Measurements from ENCODE around the gene ISOC2. TPM values are rescaled to one million over a fixed set of nuclear protein-coding genes. Genes with fewer than 3 reads are reported as not detected.

Gene ISOC2
- total and polyA plus RNA-seq, 4 donors, result 49.1 to 181 (median 118) TPM

DNA sequence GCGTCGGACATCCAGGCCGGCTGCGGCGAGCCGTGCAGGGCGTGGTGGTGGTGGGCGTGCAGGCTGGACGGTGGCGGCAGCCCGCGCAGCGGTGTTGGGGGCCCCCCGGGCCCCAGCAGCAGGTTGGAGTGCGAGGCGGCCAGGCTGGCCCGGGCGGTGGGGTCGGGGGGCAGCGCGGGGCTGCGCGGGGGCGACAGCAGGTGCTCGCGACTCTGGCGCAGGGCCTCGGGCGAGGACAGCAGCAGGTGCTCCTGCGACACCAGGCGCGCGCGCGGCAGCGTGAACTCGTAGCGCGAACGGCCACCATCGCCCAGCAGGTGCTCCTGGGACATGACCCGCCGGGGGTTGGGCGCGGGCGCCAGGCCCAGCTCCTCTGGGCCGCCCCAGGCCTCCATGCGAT, 28.1 kb downstream of the ISOC2 start:
- Histone ChIP-seq H3K9ac (ENCODE audit: low read depth in 1 of 2, low read length in 2 of 2) (no peak overlapping the region), H3K9me3 (ENCODE audit: control insufficient read depth in 4 of 4, low read length in 3 of 4) (no peaks in the 10 kb centered on the region), H3K27ac (ENCODE audit: low read depth in 1 of 2, low read length in 2 of 2) (no peak overlapping the region), H3K36me3 (ENCODE audit: control insufficient read depth in 4 of 4, insufficient read depth in 3 of 4, low read depth in 1 of 4, low read length in 3 of 4) (no peaks in the 10 kb centered on the region), H3K27me3 (ENCODE audit: control insufficient read depth in 4 of 4, insufficient read depth in 4 of 4, low read length in 3 of 4) (peaks cover under 1 to 10% (median 8%) of the 10 kb centered on the region in 4 donors), H3K4me1 (ENCODE audit: control insufficient read depth in 4 of 4, insufficient read depth in 4 of 4, low read length in 3 of 4) (no peaks in the 10 kb centered on the region), H3K4me3 (ENCODE audit: low read depth in 1 of 3, low read length in 3 of 3) (no peak overlapping the region)
- no peak for DNase-seq (ENCODE audit: low spot score)
- TF ChIP-seq HNF4G (IDR thresholded peaks at IDR 0.05) (no peak), RAD21 (IDR thresholded peaks at IDR 0.05) (no peak), RXRA (IDR thresholded peaks at IDR 0.05) (no peak), ATF3 (IDR thresholded peaks at IDR 0.05) (no peak), TAF1 (conservative IDR thresholded peaks at IDR 0.05) (no peak), MAX (IDR thresholded peaks at IDR 0.05) (no peak), ZBTB33 (IDR thresholded peaks at IDR 0.05) (no peak), YY1 (IDR thresholded peaks at IDR 0.05) (no peak)
- TF ChIP-seq, protein P1, sequence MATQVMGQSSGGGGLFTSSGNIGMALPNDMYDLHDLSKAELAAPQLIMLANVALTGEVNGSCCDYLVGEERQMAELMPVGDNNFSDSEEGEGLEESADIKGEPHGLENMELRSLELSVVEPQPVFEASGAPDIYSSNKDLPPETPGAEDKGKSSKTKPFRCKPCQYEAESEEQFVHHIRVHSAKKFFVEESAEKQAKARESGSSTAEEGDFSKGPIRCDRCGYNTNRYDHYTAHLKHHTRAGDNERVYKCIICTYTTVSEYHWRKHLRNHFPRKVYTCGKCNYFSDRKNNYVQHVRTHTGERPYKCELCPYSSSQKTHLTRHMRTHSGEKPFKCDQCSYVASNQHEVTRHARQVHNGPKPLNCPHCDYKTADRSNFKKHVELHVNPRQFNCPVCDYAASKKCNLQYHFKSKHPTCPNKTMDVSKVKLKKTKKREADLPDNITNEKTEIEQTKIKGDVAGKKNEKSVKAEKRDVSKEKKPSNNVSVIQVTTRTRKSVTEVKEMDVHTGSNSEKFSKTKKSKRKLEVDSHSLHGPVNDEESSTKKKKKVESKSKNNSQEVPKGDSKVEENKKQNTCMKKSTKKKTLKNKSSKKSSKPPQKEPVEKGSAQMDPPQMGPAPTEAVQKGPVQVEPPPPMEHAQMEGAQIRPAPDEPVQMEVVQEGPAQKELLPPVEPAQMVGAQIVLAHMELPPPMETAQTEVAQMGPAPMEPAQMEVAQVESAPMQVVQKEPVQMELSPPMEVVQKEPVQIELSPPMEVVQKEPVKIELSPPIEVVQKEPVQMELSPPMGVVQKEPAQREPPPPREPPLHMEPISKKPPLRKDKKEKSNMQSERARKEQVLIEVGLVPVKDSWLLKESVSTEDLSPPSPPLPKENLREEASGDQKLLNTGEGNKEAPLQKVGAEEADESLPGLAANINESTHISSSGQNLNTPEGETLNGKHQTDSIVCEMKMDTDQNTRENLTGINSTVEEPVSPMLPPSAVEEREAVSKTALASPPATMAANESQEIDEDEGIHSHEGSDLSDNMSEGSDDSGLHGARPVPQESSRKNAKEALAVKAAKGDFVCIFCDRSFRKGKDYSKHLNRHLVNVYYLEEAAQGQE (IDR thresholded peaks at IDR 0.05), result no peak
- 17% methylated on average over 48 of the region's 48 CpGs for WGBS

DNA sequence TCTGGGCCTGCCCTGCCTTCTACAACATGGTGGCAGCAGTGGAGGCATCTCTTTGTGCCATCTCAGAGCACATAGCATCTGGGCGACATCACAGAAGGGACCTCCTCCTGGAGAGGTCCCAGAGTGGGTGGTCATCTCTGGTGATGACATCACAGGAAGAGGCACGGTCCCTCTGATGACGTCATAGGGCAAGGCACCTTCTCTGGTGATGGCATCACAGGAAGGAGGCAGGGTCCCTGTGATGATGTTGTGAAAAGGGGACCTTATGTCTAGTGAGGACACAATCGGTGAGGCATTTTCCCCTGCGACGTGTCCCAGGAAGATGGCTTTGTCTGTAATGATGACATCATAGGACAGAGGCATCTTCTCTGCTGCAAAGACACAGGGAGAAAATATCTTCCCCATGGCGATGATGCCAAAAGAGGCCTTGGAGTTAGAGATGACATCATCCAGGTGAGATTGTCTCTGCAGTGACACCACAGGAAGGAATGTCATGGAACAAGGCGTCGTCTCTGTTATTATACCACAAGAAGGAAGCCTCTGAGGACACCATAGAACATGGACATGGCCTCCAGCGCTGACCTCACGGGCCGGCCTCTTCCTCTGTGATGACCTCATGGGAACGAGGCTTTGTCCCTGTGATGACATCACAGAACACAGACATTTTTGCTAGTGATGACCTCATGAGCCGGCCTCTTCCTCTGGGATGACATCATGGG, 29.0 kb downstream of the ISOC2 start:
- Histone ChIP-seq H3K36me3 (ENCODE audit: control insufficient read depth in 4 of 4, insufficient read depth in 3 of 4, low read depth in 1 of 4, low read length in 3 of 4) (no peaks in the 10 kb centered on the region), H3K27ac (ENCODE audit: low read depth in 1 of 2, low read length in 2 of 2) (no peak overlapping the region), H3K9ac (ENCODE audit: low read depth in 1 of 2, low read length in 2 of 2) (no peak overlapping the region), H3K4me1 (ENCODE audit: control insufficient read depth in 4 of 4, insufficient read depth in 4 of 4, low read length in 3 of 4) (no peaks in the 10 kb centered on the region), H3K4me3 (ENCODE audit: low read depth in 1 of 3, low read length in 3 of 3) (no peak overlapping the region), H3K9me3 (ENCODE audit: control insufficient read depth in 4 of 4, low read length in 3 of 4) (no peaks in the 10 kb centered on the region), H3K27me3 (ENCODE audit: control insufficient read depth in 4 of 4, insufficient read depth in 4 of 4, low read length in 3 of 4) (peaks cover 0 to 10% (median 8%) of the 10 kb centered on the region in 4 donors)
- 85% methylated on average over 14 of the region's 14 CpGs for WGBS
- TF ChIP-seq MAX (IDR thresholded peaks at IDR 0.05), result no peak
- TF ChIP-seq FOXA2 (IDR thresholded peaks at IDR 0.05), result no peak
- TF ChIP-seq, protein P2, sequence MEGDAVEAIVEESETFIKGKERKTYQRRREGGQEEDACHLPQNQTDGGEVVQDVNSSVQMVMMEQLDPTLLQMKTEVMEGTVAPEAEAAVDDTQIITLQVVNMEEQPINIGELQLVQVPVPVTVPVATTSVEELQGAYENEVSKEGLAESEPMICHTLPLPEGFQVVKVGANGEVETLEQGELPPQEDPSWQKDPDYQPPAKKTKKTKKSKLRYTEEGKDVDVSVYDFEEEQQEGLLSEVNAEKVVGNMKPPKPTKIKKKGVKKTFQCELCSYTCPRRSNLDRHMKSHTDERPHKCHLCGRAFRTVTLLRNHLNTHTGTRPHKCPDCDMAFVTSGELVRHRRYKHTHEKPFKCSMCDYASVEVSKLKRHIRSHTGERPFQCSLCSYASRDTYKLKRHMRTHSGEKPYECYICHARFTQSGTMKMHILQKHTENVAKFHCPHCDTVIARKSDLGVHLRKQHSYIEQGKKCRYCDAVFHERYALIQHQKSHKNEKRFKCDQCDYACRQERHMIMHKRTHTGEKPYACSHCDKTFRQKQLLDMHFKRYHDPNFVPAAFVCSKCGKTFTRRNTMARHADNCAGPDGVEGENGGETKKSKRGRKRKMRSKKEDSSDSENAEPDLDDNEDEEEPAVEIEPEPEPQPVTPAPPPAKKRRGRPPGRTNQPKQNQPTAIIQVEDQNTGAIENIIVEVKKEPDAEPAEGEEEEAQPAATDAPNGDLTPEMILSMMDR (IDR thresholded peaks at IDR 0.05; ENCODE audit: low read depth, low read length, missing input control), result no peak
- TF ChIP-seq EGR1 (IDR thresholded peaks at IDR 0.05; ENCODE audit: low read depth in 2 of 2), result no peak
- TF ChIP-seq ZBTB33 (IDR thresholded peaks at IDR 0.05), result no peak
- no peak for TF ChIP-seq TAF1 (conservative IDR thresholded peaks at IDR 0.05)
- TF ChIP-seq ATF3 (IDR thresholded peaks at IDR 0.05), result no peak
- TF ChIP-seq NR2F2 (IDR thresholded peaks at IDR 0.05), result no peak
- no peak for TF ChIP-seq HNF4A (conservative IDR thresholded peaks at IDR 0.05)
- no peak for TF ChIP-seq GABPA (IDR thresholded peaks at IDR 0.05 in 1 of 2, conservative IDR thresholded peaks at IDR 0.05 in 1 of 2)
- DNase-seq (ENCODE audit: low spot score), result no peak
